Limb (tissue), 2 donors: ENCODE data around the gene OR7A5.
"Not testable (repeated sequence)": the region's sequence is repeated elsewhere in the genome, so short reads cannot be mapped to it uniquely, and the experiment has no call there.

Experiments used
- DNase-seq, 2 donors: peaks; one replicate each; pipeline ENCODE4 v3.0.0-alpha.2; 2016; ENCODE audit errors: extremely low spot score in 2 of 2

OR7A5 gene

DNA sequence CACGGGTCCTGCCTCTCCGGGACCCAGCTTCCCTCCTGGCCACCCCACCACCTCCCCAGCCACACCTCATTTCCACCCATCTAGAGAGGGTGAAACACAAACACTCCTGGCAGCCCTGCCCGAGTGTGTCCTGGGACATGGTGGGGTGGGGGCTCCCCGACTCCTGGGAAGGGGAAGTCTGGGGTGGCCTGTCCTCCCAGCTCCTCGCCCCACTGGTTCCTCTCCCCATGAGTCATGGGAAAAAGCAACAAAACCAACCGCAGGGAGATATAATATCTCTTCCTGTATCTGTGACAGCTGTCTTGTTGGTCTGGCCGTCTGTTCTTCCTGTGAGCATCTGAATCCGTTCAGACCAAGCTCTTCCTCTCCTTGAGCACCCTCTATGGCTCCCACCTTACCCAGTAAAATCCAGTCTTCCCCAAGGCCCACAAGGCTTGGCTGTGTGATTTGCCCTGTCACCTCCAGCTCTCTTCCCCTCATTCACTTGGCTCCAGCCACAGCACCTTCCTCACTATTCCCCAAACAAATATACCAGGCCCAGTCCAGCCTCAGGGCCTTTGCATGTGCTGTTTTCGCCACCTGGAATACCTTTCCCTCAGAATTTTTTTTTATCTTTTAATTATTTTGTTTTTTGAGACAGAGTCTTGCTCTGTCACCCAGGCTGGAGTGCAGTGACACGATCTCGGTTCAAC, 49.7 kb downstream of the OR7A5 start:
- not testable (repeated sequence) for DNase-seq

DNA sequence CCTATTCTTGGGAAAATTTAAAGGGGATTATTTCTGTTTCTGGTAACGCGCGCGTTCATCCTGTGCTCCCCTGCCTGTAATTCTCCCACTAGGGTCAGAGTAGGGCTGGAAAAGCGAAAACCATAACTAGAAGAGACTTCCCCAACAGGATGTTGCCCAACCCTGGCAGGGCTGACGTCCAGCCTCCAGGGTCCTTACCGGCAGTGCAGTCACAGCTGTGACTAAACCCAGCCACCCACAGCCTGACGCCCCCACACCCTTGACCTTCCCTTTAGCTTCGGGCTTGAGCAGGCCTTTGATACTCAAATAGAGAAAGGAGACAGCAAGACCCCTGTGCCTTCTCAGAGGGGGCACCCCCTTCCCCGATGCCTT, 50.3 kb downstream of the OR7A5 start:
- DNase-seq, result not testable (repeated sequence)

GRCh38 chr19:14783410-14783998, 51.5 kb downstream of the OR7A5 start:
- not testable (repeated sequence) for DNase-seq

GRCh38 chr19:14782626-14783409, 52.2 kb downstream of the OR7A5 start:
- DNase-seq, result no peak

- DNase-seq, result not testable (repeated sequence)
These were observed 53.1 kb downstream of the OR7A5 start for GRCh38 chr19:14781713-14782536.

GRCh38 chr19:14780622-14781225, 54.3 kb downstream of the OR7A5 start:
- DNase-seq, result not testable (repeated sequence)

- DNase-seq, result no peak
These were observed 55.8 kb downstream of the OR7A5 start for GRCh38 chr19:14779151-14779550.

DNA sequence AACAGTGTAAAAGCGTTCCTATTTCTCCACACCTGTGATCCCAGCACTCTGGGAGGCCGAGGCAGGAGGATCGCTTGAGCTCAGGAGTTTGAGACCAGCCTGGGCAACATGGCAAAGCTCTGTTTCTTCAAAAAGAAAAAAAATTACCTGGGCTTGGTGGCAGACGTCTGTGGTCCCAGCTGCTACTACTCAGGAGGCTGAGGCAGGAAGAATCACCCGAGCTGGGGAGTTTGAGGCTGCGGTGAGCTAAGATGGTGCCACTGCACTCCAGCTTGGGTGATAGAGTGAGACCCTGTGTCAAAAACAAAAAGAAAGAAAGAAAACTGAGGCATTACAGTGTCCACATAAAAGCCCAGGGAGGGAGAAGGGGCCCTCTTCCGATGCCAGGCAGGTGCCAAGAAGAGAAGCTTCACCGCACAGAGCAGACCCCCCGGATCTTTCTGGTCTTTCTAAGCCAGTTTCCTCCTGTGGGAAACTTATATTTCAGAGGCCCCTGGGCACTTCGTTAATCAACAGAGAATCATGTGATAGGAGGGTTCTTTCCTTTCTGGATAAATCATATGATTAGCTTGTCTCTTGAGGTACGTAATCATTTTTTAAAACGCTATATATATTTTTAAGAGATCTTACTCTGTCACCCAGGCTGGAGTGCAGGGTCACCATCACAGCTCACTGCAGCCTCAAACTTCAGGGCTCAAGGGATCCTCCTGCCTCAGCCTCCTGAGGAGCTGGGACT, 56.7 kb downstream of the OR7A5 start, which contains the start of gene ADGRE2:
ADGRE2 (minus strand) TSS at position 451 of the 736 bp plus-strand sequence. CDS start 1,804 bp downstream, outside the sequence.
- not testable (repeated sequence) for DNase-seq

- not testable (repeated sequence) for DNase-seq
These were observed 57.3 kb downstream of the OR7A5 start for GRCh38 chr19:14777645-14778044.
